Lower leg skin (tissue), 4 donors: ENCODE results near the gene USP16. TPM values are rescaled to one million over a fixed set of nuclear protein-coding genes. Genes with fewer than 3 reads are reported as not detected.
A peak's percentile ranks its signal among the peaks of the same experiment; 100 is the strongest.

Source experiments
- DNase-seq, 2 donors: peaks; one replicate each; pipeline ENCODE4 v3.0.0-alpha.2; 2019; ENCODE audit warnings: low spot score in 2 of 2
- H3K4me3 ChIP-seq: fragments of 200-600 bp; sonication (generic); 2 replicates; pipeline ENCODE4 v1.5.1; 2017; ENCODE audit warnings: mild to moderate bottlenecking, low read depth; ENCODE audit not compliant: poor library complexity, severe bottlenecking
- POLR2A ChIP-seq, 2 donors: fragments of 450-650 bp; IDR thresholded peaks; one replicate each; pipeline ENCODE4 v1.6.1; 2016 to 2017; ENCODE audit warnings: antibody characterized with exemption in 2 of 2, mild to moderate bottlenecking in 1 of 2, moderate library complexity in 1 of 2
- WGBS, 2 donors: methylation state at CpG; one replicate each; pipeline ENCODE4 v1.1.5; 2018; 5-methylcytosine and 5-hydroxymethylcytosine counted together
- intact Hi-C: fragments of 100-400 bp; cut with DNase I; formaldehyde crosslinking; loops from one replicate; pipeline ENCODE4 v1.15.0; 2023; ENCODE audit warnings: low total_unique reads
- total RNA-seq, 4 donors: library from RNA; depleted of rRNA; stranded (reverse); fragments of >200 nt; gene quantifications; one replicate each; pipeline ENCODE4 v1.1.0, GENCODE V29; 2016
- TF ChIP-seq, protein P1 (sequence below), 3 donors: fragments of 450-650 bp; IDR thresholded peaks; one replicate each; pipeline ENCODE4 v1.5.1; 2016; ENCODE audit warnings: antibody characterized with exemption in 3 of 3, mild to moderate bottlenecking in 3 of 3, moderate library complexity in 2 of 3

The USP16 gene
- total RNA-seq, 4 donors from 2014 or later = 21.3 to 25.8 (median 23.4) TPM

DNA sequence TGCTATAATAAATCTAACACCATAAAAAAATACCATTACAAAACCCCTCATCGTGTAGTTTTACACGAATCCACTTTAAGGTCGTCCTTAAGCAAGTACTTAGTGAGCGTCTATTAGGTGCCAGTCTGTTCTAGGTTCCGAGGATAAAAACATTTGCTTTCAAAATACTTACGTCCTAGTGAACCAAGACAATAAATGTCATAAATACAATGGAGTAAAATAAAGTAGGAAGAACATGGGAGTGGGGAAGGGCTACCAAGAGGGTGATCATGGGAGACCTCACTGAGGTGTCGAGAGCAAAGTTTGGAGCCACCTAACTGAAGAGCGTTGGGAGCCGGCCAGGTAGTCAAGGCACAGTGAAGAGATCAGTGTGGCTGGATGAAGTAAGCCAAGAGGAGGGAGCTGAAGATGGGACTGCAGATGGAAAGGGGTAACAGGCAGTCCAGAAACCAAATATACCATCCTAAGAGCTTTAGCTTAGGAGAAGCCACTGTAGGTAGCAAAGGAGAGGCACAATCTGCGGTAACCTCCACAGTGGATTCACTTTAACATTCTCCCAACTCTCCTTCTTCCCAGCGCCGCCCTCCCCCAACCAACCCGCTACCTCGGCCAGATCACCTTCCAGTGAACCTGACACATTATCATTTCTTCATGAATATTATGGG is 32.5 kb upstream of the USP16 start:
- TF ChIP-seq, protein P1, sequence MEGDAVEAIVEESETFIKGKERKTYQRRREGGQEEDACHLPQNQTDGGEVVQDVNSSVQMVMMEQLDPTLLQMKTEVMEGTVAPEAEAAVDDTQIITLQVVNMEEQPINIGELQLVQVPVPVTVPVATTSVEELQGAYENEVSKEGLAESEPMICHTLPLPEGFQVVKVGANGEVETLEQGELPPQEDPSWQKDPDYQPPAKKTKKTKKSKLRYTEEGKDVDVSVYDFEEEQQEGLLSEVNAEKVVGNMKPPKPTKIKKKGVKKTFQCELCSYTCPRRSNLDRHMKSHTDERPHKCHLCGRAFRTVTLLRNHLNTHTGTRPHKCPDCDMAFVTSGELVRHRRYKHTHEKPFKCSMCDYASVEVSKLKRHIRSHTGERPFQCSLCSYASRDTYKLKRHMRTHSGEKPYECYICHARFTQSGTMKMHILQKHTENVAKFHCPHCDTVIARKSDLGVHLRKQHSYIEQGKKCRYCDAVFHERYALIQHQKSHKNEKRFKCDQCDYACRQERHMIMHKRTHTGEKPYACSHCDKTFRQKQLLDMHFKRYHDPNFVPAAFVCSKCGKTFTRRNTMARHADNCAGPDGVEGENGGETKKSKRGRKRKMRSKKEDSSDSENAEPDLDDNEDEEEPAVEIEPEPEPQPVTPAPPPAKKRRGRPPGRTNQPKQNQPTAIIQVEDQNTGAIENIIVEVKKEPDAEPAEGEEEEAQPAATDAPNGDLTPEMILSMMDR (IDR thresholded peaks at IDR 0.05) = no peak
- no peak for TF ChIP-seq POLR2A (IDR thresholded peaks at IDR 0.05)
- peak overlapping the region; percentile 91 for H3K4me3 ChIP-seq
- WGBS, 2 donors = 2 to 6% methylated on average over 14 of the region's 14 CpGs
- DNase-seq = no peak
- intact Hi-C loops = no loop called here

DNA sequence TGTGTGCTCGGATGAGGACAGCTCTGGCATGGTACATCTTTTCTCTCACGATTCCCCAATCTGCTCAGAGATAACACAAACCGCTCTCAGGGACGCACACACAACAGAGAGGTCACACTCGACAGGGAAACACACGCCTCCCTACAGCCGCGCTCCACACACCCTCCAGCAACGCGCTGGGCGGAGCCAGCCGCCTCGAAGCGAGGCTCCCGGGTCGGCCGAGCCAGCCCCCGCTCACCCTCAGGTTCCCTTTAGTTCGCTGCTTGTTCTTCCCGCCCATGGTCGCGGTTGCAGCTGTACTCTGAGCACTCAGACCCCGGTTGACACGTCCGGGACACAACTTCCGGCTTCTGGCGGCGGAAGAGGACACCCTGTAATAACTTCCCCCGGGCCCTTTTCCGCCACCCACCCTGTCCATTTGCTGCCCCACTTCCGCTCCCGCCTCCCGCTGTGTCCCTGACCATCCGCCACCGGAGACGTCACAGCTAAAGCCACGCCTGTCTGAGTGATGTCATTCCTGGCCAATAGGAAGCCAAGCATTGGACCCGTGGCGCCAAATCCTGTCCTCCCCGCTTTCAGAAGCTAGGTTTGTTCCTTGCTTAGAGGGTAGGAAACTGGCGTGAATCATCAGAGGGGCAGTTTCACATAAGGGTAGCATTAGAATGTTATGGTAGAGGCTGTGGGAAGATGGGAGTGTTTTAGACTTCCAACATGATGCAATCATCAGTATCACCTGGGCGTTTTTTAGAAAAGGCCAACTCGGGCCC is 31.8 kb upstream of the USP16 start, which contains the start of gene LTN1:
TSS of gene LTN1 (minus strand) at position 352 of the 767 bp plus-strand sequence. CDS start at position 280, 72 bp downstream.
- H3K4me3 ChIP-seq = peak within 1 kb of the TSS; percentile 91
- WGBS, 2 donors = 1% methylated on average over 43 of the region's 43 CpGs
- intact Hi-C loops = no loop called here
- DNase-seq = peak; percentile 99 to 100
- TF ChIP-seq, protein P1 (IDR thresholded peaks at IDR 0.05) = no peak
- peak in 1 of 2 donors; percentile 20 for TF ChIP-seq POLR2A (IDR thresholded peaks at IDR 0.05)

DNA sequence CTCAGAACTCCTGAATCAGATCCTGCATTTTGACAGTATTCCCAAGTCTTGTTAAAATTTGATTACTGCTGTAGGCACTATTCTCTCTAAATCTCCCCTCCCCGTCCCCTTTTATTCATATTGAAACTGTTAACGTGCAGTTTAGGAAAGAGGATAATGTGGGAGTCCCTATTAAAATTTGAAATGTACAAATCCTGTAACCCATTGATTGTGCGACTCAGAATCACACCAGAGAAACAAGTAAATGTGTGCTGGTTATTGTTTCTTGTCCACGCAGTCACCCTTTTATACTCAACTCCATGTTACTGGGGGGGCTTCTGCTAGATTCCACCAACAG is 31.2 kb upstream of the USP16 start:
- intact Hi-C loops = no loop called here
- no peak for DNase-seq
- H3K4me3 ChIP-seq = no peak overlapping the region
- WGBS, 2 donors = 41 to 53% methylated on average over 4 of the region's 4 CpGs
- TF ChIP-seq, protein P1 (IDR thresholded peaks at IDR 0.05) = no peak
- no peak for TF ChIP-seq POLR2A (IDR thresholded peaks at IDR 0.05)

DNA sequence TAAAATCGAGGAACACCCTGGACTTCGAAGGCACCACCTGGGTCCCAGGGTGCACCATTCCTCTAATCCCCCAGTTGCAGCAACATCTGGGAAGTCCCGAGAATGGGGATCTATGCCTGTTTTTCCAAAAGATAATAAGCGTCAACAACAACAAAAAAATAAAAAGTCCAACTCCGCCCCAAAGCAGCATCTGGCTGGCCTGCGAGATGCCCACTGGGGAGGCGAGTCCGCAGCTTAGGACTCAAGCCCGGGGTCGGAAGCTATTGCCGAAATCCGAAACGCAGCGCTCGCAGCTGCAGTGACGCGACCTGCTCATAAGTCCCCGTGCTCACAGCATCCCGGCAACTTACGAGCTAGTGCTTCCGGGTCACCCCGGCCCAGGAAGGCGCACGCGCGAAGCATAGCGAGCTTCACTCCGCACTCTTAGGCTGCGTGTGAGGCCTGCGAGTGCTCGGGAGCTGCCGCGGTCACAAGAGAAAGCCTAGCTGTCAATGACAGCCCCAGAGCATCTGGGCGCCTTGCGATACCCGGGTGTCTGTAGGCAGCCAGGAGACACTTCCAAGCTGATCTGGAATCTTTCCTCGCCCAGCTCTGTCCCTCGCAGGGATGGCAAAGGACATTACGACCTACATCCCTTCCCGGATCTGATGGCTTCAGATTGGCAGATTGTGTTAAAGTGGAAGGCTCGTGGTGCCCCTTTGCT is 21.9 kb upstream of the USP16 start:
- TF ChIP-seq POLR2A (IDR thresholded peaks at IDR 0.05) = peak in 1 of 2 donors; percentile 80
- TF ChIP-seq, protein P1 (IDR thresholded peaks at IDR 0.05) = no peak
- H3K4me3 ChIP-seq = peak overlapping the region; percentile 46
- intact Hi-C loops = no loop called here
- peak; percentile 94 to 99 for DNase-seq
- WGBS, 2 donors = 0% methylated on average over 30 to 35 of the region's 41 CpGs

DNA sequence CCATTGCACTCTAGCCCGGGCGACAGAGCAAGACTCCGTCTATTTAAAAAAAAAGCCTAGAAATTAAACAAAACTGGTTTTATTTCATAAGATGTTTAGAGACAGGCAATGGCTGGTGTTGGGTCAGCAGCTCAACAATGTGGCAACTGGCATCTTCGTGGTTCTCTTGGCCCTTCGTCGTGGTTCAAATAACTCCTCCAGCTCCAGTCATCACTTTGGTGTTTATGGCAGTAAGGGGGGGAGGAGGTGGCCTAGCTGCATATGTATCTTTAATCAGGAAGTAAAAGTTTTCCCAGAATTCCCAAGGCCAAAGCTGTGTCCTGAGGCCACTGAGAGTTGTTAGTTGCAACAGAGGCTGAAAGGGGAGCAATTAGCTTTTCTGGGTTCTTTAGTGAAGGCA is 18.8 kb upstream of the USP16 start:
- 91 to 92% methylated on average over 6 of the region's 6 CpGs for WGBS, 2 donors
- H3K4me3 ChIP-seq = no peak overlapping the region
- no peak for TF ChIP-seq POLR2A (IDR thresholded peaks at IDR 0.05)
- TF ChIP-seq, protein P1 (IDR thresholded peaks at IDR 0.05) = no peak
- DNase-seq = no peak
- intact Hi-C loops = no loop called here
